Activated CD8-positive, alpha-beta memory T cell treated with anti-CD3 and anti-CD28 coated beads, Interleukin-2, amount 10 ng/mL, durations not matched to agents 7 days and 5 days (primary cell): Measurements from ENCODE around the gene RSBN1L. TPM values are rescaled to one million over a fixed set of nuclear protein-coding genes. Genes with fewer than 3 reads are reported as not detected.
A peak's percentile ranks its signal among the peaks of the same experiment; 100 is the strongest.

Experiments used
- ATAC-seq: fragments of 150-1000 bp; cut with Tn5 transposase; one replicate; pipeline ENCODE4 v1.10.0; 2021; ENCODE audit warnings: moderate library complexity
- CTCF ChIA-PET: fragments of 350-600 bp; sonication (Branson Sonifier 250); formaldehyde crosslinking; loops from one replicate; lab custom pipeline; 2021; ENCODE audit warnings: antibody characterized with exemption; lab: Charles Lee
- DNase-seq: peaks from one replicate; pipeline ENCODE4 v3.0.0-alpha.2; 2020
- H3K27ac Mint-ChIP-seq: one replicate; pipeline ENCODE4 v1.8.0; 2021; ENCODE audit warnings: mild to moderate bottlenecking, mixed read lengths
- H3K27me3 Mint-ChIP-seq: one replicate; pipeline ENCODE4 v1.8.0; 2021; ENCODE audit warnings: mixed read lengths
- H3K36me3 Mint-ChIP-seq: one replicate; pipeline ENCODE4 v1.8.0; 2021; ENCODE audit warnings: mild to moderate bottlenecking, mixed read lengths
- H3K4me1 Mint-ChIP-seq: one replicate; pipeline ENCODE4 v1.8.0; 2021; ENCODE audit warnings: mixed read lengths
- H3K4me3 Mint-ChIP-seq: one replicate; pipeline ENCODE4 v1.8.0; 2021; ENCODE audit warnings: mild to moderate bottlenecking, moderate library complexity, mixed read lengths
- H3K9me3 Mint-ChIP-seq: one replicate; pipeline ENCODE4 v1.8.0; 2022; ENCODE audit warnings: low read depth, mixed read lengths
- total RNA-seq, 2 experiments: library from RNA; stranded (reverse); gene quantifications; one replicate each; pipeline ENCODE4 v1.2.3, GENCODE V29; 2021

Gene RSBN1L
- total RNA-seq, 2 experiments from 2014 or later, result 23.3 to 26.7 TPM

DNA sequence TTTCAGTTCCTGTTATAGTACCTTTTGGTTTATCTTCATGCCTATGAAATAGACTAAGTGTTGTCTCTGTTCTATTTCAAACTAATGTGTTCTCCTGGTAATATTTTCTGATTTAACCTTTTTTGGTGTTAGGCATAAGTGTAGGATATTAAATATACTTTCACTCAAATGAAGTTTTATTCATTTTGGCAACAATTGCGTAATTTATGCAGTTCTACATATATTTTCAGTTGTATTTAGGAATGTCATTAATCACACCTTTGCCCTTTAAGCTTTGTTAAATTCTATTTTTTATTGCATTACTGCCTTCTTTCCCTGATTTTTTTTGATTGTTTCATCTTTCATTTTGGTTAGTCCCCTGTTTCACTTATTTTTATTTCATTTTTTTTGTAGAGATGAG is 47.3 kb downstream of the RSBN1L start:
- no peaks in the 10 kb centered on the region for H3K27me3 Mint-ChIP-seq
- CTCF ChIA-PET, result no interaction called here
- H3K9me3 Mint-ChIP-seq, result no peaks in the 10 kb centered on the region
- peaks cover 2% of the 10 kb centered on the region for H3K4me1 Mint-ChIP-seq
- DNase-seq, result no peak
- H3K27ac Mint-ChIP-seq, result no peak overlapping the region
- H3K4me3 Mint-ChIP-seq, result no peak overlapping the region
- no peak for ATAC-seq
- peaks cover 30% of the 10 kb centered on the region for H3K36me3 Mint-ChIP-seq

DNA sequence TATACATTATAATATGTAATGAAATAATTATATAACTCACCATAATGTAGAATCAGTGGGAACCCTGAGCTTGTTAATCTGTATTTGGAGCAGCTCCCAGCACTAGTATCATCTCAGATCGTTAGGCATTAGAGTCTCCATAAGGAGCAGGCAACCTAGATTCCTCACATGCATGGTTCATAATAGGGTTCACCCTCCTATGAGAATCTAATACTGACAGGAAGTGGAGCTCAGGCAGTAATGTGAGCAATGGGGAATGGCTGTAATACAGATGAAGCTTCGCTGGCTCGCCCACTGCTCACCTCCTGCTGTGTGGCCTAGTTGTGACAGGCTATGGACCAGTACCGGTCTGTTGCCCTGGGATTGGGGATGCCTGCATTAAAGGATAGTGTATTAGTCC is 49.5 kb downstream of the RSBN1L start:
- Mint-ChIP-seq H3K27me3 (no peaks in the 10 kb centered on the region), H3K4me1 (peaks cover 5% of the 10 kb centered on the region), H3K27ac (no peak overlapping the region), H3K9me3 (no peaks in the 10 kb centered on the region), H3K36me3 (peaks cover 33% of the 10 kb centered on the region), H3K4me3 (no peak overlapping the region)
- ATAC-seq (no peak), DNase-seq (no peak)
- CTCF ChIA-PET, result interaction anchor here (1.0 to 1.5 kb wide), 2 partner anchors 14 to 94 kb away, joined by 3 to 4 read pairs; no protein-coding TSS in a partner anchor

DNA sequence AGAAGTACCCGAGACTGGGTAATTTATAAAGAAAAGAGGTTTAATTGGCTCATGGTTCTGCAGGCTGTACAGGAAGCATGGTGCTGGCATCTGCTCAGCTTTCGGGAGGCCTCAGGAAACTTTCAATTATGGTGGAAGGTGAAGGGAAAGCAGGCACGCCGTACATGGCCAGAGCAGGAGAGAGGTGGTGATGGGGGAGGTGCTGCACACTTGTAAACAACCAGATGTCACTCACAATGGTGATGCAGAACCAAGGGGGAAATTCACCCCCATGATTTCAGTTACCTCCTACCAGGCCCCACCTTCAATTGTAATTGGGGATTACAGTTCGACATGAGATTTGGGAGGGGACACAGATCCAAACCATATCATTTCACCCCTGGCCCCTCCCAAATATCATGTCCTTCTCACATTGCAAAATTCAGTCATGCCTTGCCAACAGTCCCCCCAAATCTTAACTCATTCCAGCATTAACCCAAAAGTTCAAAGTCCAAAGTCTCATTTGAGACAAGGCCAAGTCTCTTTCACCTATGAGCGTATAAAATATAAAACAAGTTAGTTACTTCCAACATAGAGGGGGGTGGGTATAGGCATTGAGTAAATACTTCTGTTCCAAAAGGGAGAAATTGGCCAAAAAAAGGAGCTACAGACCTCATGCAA is 50.0 kb downstream of the RSBN1L start:
- Mint-ChIP-seq H3K27me3 (no peaks in the 10 kb centered on the region), H3K27ac (no peak overlapping the region), H3K36me3 (peaks cover 36% of the 10 kb centered on the region), H3K9me3 (no peaks in the 10 kb centered on the region), H3K4me1 (peaks cover 7% of the 10 kb centered on the region), H3K4me3 (no peak overlapping the region)
- ATAC-seq (no peak), DNase-seq (no peak)
- CTCF ChIA-PET, result interaction anchor here (1.0 to 1.5 kb wide), 2 partner anchors 13 to 95 kb away, joined by 3 to 4 read pairs; no protein-coding TSS in a partner anchor

DNA sequence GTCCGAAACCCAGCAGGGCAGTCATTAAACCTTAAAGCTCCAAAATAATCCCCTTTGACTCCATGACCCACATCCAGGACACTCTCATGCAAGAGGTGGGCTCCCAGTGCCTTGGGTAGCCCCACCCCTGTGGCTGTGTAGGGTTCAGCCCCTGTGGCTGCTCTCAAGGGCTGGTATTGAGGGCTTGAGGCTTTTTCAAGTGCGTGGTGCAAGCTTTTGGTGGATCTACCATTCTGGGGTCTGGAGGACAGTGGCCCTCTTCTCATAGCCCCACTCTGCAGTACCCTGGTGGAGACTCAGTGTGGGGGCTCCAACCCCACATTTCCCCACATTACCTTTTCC is 50.5 kb downstream of the RSBN1L start:
- Mint-ChIP-seq H3K9me3 (no peaks in the 10 kb centered on the region), H3K27me3 (no peaks in the 10 kb centered on the region), H3K4me1 (peaks cover 7% of the 10 kb centered on the region), H3K36me3 (peaks cover 34% of the 10 kb centered on the region), H3K27ac (no peak overlapping the region), H3K4me3 (no peak overlapping the region)
- CTCF ChIA-PET, result interaction anchor here (1.5 kb wide), 1 partner anchor 95 kb away, joined by 4 read pairs; no protein-coding TSS in a partner anchor
- no peak for DNase-seq
- ATAC-seq, result no peak

DNA sequence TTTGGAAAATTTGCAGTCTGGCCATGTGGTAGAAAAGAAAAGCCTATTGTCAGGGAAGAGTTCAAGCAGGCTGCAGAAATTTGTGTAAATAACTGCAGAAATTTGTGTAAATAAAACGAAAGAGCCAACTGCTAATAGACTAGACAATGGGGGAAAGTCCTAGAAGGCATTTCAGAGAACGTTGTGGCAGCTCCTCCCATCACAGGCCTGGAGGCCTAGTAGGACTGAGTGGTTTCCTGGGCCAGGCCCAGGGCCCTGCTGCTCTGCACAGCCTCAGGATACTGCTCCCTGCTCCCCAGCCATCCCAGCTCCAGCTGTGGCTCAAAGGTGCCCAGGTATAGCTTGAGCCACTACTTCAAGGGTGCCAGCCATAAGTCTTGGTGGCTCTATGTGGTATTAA is 50.9 kb downstream of the RSBN1L start:
- Mint-ChIP-seq H3K36me3 (peaks cover 31% of the 10 kb centered on the region), H3K4me3 (no peak overlapping the region), H3K27ac (no peak overlapping the region), H3K4me1 (peaks cover 10% of the 10 kb centered on the region), H3K27me3 (no peaks in the 10 kb centered on the region), H3K9me3 (no peaks in the 10 kb centered on the region)
- CTCF ChIA-PET, result interaction anchor here (0.7 to 1.0 kb wide), 2 partner anchors 92 to 96 kb away, joined by 3 to 4 read pairs; no protein-coding TSS in a partner anchor
- DNase-seq, result no peak
- ATAC-seq, result no peak

DNA sequence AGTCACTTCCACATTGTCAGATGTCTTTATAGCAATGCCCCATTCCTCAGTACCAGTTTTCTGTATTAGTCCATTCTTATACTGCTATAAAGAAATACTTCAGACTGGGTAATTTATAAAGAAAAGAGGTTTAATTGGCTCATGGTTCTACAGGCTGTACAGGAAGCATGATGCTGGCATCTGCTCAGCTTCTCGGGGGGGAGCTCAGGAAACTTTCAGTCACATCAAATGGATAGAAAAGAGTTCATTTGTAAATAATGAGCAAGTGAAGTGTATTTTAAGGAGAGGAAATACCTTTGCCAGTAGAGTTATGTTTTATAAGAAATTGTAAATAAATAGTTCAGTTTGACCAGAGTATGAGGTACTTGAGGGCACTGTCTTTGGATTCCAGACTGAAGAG is 51.5 kb downstream of the RSBN1L start:
- peaks cover 29% of the 10 kb centered on the region for H3K36me3 Mint-ChIP-seq
- no peak overlapping the region for H3K4me3 Mint-ChIP-seq
- peaks cover 13% of the 10 kb centered on the region for H3K4me1 Mint-ChIP-seq
- CTCF ChIA-PET, result interaction anchor here (0.7 to 1.0 kb wide), 2 partner anchors 92 to 96 kb away, joined by 3 to 4 read pairs; no protein-coding TSS in a partner anchor
- ATAC-seq (no peak), DNase-seq (no peak)
- no peak overlapping the region for H3K27ac Mint-ChIP-seq
- no peaks in the 10 kb centered on the region for H3K9me3 Mint-ChIP-seq
- no peaks in the 10 kb centered on the region for H3K27me3 Mint-ChIP-seq

DNA sequence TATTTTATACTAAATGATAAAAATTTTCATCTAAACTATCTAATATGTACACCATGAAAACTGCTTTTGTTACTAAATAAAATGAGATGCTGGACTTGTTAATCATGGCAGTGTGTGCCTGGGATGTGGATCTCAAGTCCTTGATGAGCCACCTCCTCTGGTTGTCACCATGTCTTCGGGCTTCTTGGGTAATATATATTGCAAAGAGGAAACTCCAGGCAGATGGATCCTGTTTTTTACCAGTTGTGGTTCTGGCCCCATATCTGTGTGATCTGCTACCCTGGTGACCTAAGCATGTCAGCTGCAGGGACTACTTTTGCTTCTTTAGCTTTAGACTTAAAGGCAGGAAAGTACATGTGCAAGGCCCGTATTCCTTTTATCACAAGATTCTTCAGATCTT is 55.8 kb downstream of the RSBN1L start:
- ATAC-seq, result no peak
- DNase-seq, result no peak
- H3K4me1 Mint-ChIP-seq, result peaks cover 23% of the 10 kb centered on the region
- no peak overlapping the region for H3K27ac Mint-ChIP-seq
- H3K4me3 Mint-ChIP-seq, result no peak overlapping the region
- CTCF ChIA-PET, result interaction anchor here (1.0 to 2.2 kb wide), 3 partner anchors 94 to 100 kb away, joined by 4 to 8 read pairs (median 5); no protein-coding TSS in a partner anchor
- H3K9me3 Mint-ChIP-seq, result no peaks in the 10 kb centered on the region
- H3K27me3 Mint-ChIP-seq, result no peaks in the 10 kb centered on the region
- H3K36me3 Mint-ChIP-seq, result peaks cover 16% of the 10 kb centered on the region

DNA sequence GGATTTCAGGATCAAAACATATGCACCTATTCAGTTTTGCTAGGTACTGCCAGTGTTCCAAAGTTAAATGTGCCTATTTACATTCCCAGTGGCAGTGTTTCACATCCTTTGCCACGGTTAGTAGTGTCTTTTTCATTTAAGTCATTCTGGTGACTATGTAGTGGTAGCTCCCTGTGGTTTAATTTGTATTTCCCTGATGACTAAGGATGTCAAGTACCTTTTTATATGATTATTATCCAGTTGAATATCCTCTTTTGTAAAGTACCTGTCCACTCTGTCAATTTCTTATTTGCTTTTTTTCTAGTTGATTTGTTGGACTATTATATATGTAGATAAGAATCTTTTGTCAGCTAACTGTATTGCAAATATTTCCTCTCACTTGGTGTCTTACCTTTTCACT is 56.9 kb downstream of the RSBN1L start:
- no peak overlapping the region for H3K27ac Mint-ChIP-seq
- H3K4me1 Mint-ChIP-seq, result peaks cover 26% of the 10 kb centered on the region
- H3K4me3 Mint-ChIP-seq, result no peak overlapping the region
- H3K27me3 Mint-ChIP-seq, result no peaks in the 10 kb centered on the region
- CTCF ChIA-PET, result interaction anchor here (1.0 to 2.2 kb wide), 3 partner anchors 57 to 101 kb away, joined by 5 to 8 read pairs (median 5); partner anchors contain the start of gene RSBN1L
- peaks cover 12% of the 10 kb centered on the region for H3K36me3 Mint-ChIP-seq
- ATAC-seq (no peak), DNase-seq (no peak)
- no peaks in the 10 kb centered on the region for H3K9me3 Mint-ChIP-seq

DNA sequence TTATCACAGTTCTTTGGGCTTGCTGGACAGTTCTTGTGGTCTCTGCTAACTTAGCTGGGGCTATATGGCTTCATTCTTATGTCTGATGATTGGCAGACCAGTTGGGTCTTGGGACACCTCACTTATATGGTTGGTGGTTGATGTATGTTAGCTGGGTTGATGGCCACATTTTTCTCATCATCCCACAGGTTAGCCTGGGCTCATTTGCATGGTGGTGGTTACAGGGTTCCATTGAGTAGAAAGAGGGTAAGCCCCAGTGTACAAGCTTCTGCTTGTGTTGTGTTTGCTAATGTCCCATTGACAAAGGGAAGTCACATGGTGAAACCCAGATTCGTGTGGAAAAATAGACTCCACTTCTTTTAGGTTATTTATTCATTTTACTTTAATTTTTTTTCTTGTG is 61.3 kb downstream of the RSBN1L start:
- Mint-ChIP-seq H3K4me3 (no peak overlapping the region), H3K27me3 (no peaks in the 10 kb centered on the region)
- peak; percentile 27 for ATAC-seq

DNA sequence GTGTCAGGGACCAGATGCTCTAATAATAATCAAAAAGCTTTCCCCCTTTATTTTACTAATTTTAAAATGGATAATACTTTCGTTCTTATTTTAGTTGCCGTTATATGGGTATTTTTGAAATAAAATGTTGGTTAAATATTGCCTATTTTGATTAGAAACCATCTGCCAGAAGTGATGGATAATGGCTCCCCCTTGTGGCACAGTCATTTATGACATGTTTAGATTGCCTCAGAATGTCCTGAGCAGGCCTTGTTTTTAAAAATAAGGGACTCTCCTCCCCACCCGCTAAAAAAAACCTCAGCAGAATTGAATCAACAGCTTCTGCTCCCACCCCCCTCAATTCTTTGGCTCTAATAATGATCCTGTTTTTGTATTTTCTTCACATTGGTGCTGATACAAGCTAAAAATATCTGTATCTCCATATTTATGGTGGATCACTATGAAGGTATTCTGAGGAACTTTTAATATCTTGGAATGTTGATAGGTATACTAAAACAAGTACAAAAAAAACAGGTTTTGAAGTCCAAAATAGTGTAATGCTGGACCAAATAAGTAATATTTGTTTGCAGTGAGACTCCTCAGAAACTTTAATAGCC is 63.1 kb downstream of the RSBN1L start:
- ATAC-seq, result peak; percentile 58
- no peaks in the 10 kb centered on the region for H3K9me3 Mint-ChIP-seq

More for the DNA sequence above, 61.3 kb downstream of the RSBN1L start:
- Mint-ChIP-seq H3K4me1 (peaks cover 24% of the 10 kb centered on the region), H3K36me3 (no peaks in the 10 kb centered on the region), H3K9me3 (no peaks in the 10 kb centered on the region), H3K27ac (no peak overlapping the region)
- DNase-seq, result no peak
- CTCF ChIA-PET, result interaction anchor here (1.2 to 2.7 kb wide), 6 partner anchors 58 to 106 kb away, joined by 4 to 14 read pairs (median 6); partner anchors contain the start of gene RSBN1L

DNA sequence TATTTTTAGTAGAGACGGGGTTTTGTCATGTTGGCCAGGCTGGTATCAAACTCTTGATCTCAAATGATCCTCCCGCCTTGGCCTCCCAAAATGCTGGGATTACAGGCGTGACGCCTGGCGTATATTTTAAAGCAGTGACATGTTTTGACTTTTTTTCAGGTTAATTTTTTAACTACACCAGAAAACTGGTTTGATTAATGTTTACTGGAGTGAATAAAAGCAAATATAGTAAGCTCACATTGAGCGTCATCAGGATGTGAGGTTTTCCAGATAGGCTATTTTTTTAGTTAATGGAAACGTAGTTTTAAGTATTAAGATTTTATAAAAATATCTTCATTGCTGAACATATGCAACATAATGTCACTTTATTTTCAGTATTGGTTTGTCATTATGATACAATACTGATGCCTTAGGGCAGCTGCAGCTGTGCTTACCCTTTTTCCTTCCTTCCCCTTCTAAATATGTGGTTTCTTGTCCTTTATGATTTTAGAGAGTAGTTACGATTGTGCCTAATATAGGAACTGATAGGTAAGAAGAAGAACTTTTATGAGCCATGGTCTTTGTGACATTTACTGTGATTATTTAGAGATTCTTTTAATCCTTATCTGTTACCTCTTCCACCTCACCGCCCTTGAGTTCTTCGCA is 64.7 kb downstream of the RSBN1L start:
- H3K27ac Mint-ChIP-seq, result no peak overlapping the region
- no peak overlapping the region for H3K4me3 Mint-ChIP-seq
- peaks cover 18% of the 10 kb centered on the region for H3K4me1 Mint-ChIP-seq
- H3K27me3 Mint-ChIP-seq, result no peaks in the 10 kb centered on the region
- CTCF ChIA-PET, result interaction anchor here (0.9 to 2.9 kb wide), 3 partner anchors 38 to 108 kb away, joined by 3 to 51 read pairs (median 27); no protein-coding TSS in a partner anchor
- ATAC-seq (no peak), DNase-seq (no peak)
- H3K9me3 Mint-ChIP-seq, result no peaks in the 10 kb centered on the region
- peaks cover 4% of the 10 kb centered on the region for H3K36me3 Mint-ChIP-seq

More for the DNA sequence above, 63.1 kb downstream of the RSBN1L start:
- Mint-ChIP-seq H3K36me3 (no peaks in the 10 kb centered on the region), H3K4me3 (no peak overlapping the region), H3K27me3 (no peaks in the 10 kb centered on the region), H3K27ac (no peak overlapping the region), H3K4me1 (peaks cover 20% of the 10 kb centered on the region)
- peak; percentile 74 for DNase-seq
- CTCF ChIA-PET, result interaction anchor here (0.6 to 2.9 kb wide), 21 partner anchors 14 to 153 kb away, joined by 3 to 51 read pairs (median 4); partner anchors contain the start of gene PHTF2

DNA sequence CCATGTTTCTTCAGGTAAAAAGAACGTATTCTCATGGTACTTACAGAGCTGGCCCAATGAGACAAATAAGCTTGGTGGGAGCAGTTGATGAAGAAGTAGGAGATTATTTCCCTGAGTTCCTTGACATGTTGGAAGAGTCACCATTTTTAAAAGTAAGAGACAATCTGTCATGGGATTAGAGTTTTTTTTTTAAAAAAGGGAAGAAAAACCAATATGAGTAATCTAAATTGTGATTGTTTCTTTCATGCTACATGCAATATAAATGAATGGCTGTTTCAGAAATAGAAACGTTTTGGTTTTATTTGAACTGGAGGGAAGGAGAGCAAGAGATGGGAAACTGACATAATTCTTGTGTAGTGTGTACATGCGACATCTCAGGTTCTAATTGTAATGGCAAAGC is 69.2 kb downstream of the RSBN1L start:
- CTCF ChIA-PET, result interaction anchor here (1.4 to 3.3 kb wide), 2 partner anchors 23 to 114 kb away, joined by 3 to 12 read pairs; no protein-coding TSS in a partner anchor

More for the DNA sequence above, 69.2 kb downstream of the RSBN1L start:
- ATAC-seq (no peak), DNase-seq (no peak)
- peaks cover 9% of the 10 kb centered on the region for H3K36me3 Mint-ChIP-seq
- H3K27ac Mint-ChIP-seq, result no peak overlapping the region
- no peak overlapping the region for H3K4me3 Mint-ChIP-seq
- peaks cover 4% of the 10 kb centered on the region for H3K4me1 Mint-ChIP-seq
- H3K27me3 Mint-ChIP-seq, result no peaks in the 10 kb centered on the region
- no peaks in the 10 kb centered on the region for H3K9me3 Mint-ChIP-seq
